H9 (cell line): Measurements from ENCODE around the gene ZNF212. TPM values are rescaled to one million over a fixed set of nuclear protein-coding genes. Genes with fewer than 3 reads are reported as not detected.

Experiments used
- DNase-seq: peaks from one replicate; pipeline ENCODE4 v3.0.0-alpha.2; 2017
- H2AFZ ChIP-seq: one replicate; pipeline ENCODE4 v1.6.1; 2013; ENCODE audit warnings: mild to moderate bottlenecking, low read length, control low read depth, moderate library complexity
- H2AK5ac ChIP-seq: 2 replicates; pipeline ENCODE4 v1.6.1; 2013; ENCODE audit warnings: low read length, control low read depth, mixed read lengths; ENCODE audit not compliant: insufficient read length
- H2BK120ac ChIP-seq: one replicate; pipeline ENCODE4 v1.6.1; 2013; ENCODE audit warnings: low read depth, mild to moderate bottlenecking, low read length, control low read depth, inconsistent platforms; ENCODE audit not compliant: poor library complexity, severe bottlenecking
- H2BK12ac ChIP-seq: 2 replicates; pipeline ENCODE4 v1.6.1; 2013; ENCODE audit warnings: low read length, control low read depth, mixed read lengths, low read depth; ENCODE audit not compliant: insufficient read length
- H2BK15ac ChIP-seq: 2 replicates; pipeline ENCODE4 v1.6.1; 2013; ENCODE audit warnings: low read depth, low read length, control low read depth
- H2BK20ac ChIP-seq: one replicate; pipeline ENCODE4 v1.6.1; 2013; ENCODE audit warnings: low read depth, mild to moderate bottlenecking, low read length, control low read depth, inconsistent platforms; ENCODE audit not compliant: poor library complexity, severe bottlenecking
- H2BK5ac ChIP-seq: 2 replicates; pipeline ENCODE4 v1.6.1; 2013; ENCODE audit warnings: low read length, control low read depth, mixed read lengths; ENCODE audit not compliant: insufficient read length
- H3K14ac ChIP-seq: 2 replicates; pipeline ENCODE4 v1.6.1; 2013; ENCODE audit warnings: low read length, control low read depth; ENCODE audit not compliant: insufficient read depth
- H3K18ac ChIP-seq: 2 replicates; pipeline ENCODE4 v1.6.1; 2013; ENCODE audit warnings: low read depth, mild to moderate bottlenecking, mixed read lengths, low read length, control low read depth; ENCODE audit not compliant: insufficient read length
- H3K23ac ChIP-seq: 2 replicates; pipeline ENCODE4 v1.6.1; 2013; ENCODE audit warnings: low read length, control low read depth, mixed read lengths, low read depth; ENCODE audit not compliant: insufficient read length
- H3K23me2 ChIP-seq: 2 replicates; pipeline ENCODE4 v1.6.1; 2013; ENCODE audit warnings: low read depth, mild to moderate bottlenecking, mixed read lengths, low read length, control low read depth; ENCODE audit not compliant: insufficient read length, poor library complexity, severe bottlenecking
- H3K27ac ChIP-seq: 2 replicates; pipeline ENCODE4 v1.5.1; 2013; ENCODE audit warnings: low read length, control low read depth, mixed read lengths, low read depth; ENCODE audit not compliant: insufficient read length
- H3K27me3 ChIP-seq: 2 replicates; pipeline ENCODE4 v1.6.1; 2013; ENCODE audit warnings: low read length, control low read depth, inconsistent platforms; ENCODE audit not compliant: insufficient read depth
- H3K4ac ChIP-seq: 2 replicates; pipeline ENCODE4 v1.6.1; 2013; ENCODE audit warnings: low read depth, mild to moderate bottlenecking, control low read depth, inconsistent platforms, low read length, moderate library complexity
- H3K4me1 ChIP-seq: 2 replicates; pipeline ENCODE4 v1.6.1; 2013; ENCODE audit warnings: low read length, control low read depth, inconsistent platforms; ENCODE audit not compliant: insufficient read depth
- H3K4me2 ChIP-seq: 2 replicates; pipeline ENCODE4 v1.6.1; 2013; ENCODE audit warnings: low read length, control low read depth, mixed read lengths; ENCODE audit not compliant: insufficient read length, insufficient read depth
- H3K56ac ChIP-seq: 2 replicates; pipeline ENCODE4 v1.6.1; 2013; ENCODE audit warnings: low read depth, mild to moderate bottlenecking, mixed read lengths, low read length, control low read depth; ENCODE audit not compliant: insufficient read length
- H3K79me1 ChIP-seq: 2 replicates; pipeline ENCODE4 v1.6.1; 2013; ENCODE audit warnings: low read depth, mild to moderate bottlenecking, moderate library complexity, low read length, control low read depth, inconsistent platforms; ENCODE audit not compliant: insufficient read depth, poor library complexity, severe bottlenecking
- H3K79me2 ChIP-seq: 2 replicates; pipeline ENCODE4 v1.6.1; 2013; ENCODE audit warnings: low read length, control low read depth, inconsistent platforms; ENCODE audit not compliant: insufficient read depth
- H3K9ac ChIP-seq: 2 replicates; pipeline ENCODE4 v1.6.1; 2013; ENCODE audit warnings: low read length, control low read depth, mixed read lengths; ENCODE audit not compliant: insufficient read length; ENCODE audit errors: extremely low read depth
- H3K9me3 ChIP-seq: one replicate; pipeline ENCODE4 v1.6.1; 2013; ENCODE audit warnings: low read depth, low read length, inconsistent platforms; ENCODE audit not compliant: control insufficient read depth
- H3T11ph ChIP-seq: one replicate; pipeline ENCODE4 v1.6.1; 2013; ENCODE audit warnings: mild to moderate bottlenecking, low read length, control low read depth, inconsistent platforms
- H4K20me1 ChIP-seq: one replicate; pipeline ENCODE4 v1.6.1; 2013; ENCODE audit not compliant: control insufficient read depth, insufficient read length, insufficient read depth
- H4K5ac ChIP-seq: 2 replicates; pipeline ENCODE4 v1.6.1; 2013; ENCODE audit warnings: low read depth, mild to moderate bottlenecking, mixed read lengths, low read length, control low read depth; ENCODE audit not compliant: insufficient read length
- H4K8ac ChIP-seq: replicated peaks from 2 replicates; pipeline ENCODE4 v1.6.1; 2013; ENCODE audit warnings: low read length, control low read depth, mixed read lengths, low read depth; ENCODE audit not compliant: insufficient read length
- H4K91ac ChIP-seq: 2 replicates; pipeline ENCODE4 v1.6.1; 2013; ENCODE audit warnings: low read depth, mild to moderate bottlenecking, moderate library complexity, mixed read lengths, low read length, control low read depth; ENCODE audit not compliant: insufficient read length
- H3K27ac Mint-ChIP-seq, 3 experiments: 2 replicates in 2 of 3; 3 replicates in 1 of 3; pipeline ENCODE4 v1.8.0; 2020 to 2021; ENCODE audit warnings: mixed read lengths in 3 of 3, mild to moderate bottlenecking in 1 of 3, moderate library complexity in 1 of 3
- H3K27me3 Mint-ChIP-seq: 2 replicates; pipeline ENCODE4 v1.8.0; 2021; ENCODE audit warnings: low read depth, mild to moderate bottlenecking, moderate library complexity, mixed read lengths
- H3K36me3 Mint-ChIP-seq, 3 experiments: 2 replicates in 2 of 3; 3 replicates in 1 of 3; pipeline ENCODE4 v1.8.0; 2020 to 2021; ENCODE audit warnings: low read depth in 3 of 3, mixed read lengths in 3 of 3; ENCODE audit not compliant: insufficient read depth in 1 of 3
- H3K4me1 Mint-ChIP-seq, 2 experiments: 2 replicates each; pipeline ENCODE4 v1.8.0; 2020; ENCODE audit warnings: mixed read lengths in 2 of 2
- H3K4me3 Mint-ChIP-seq, 2 experiments: 2 replicates in 1 of 2; 3 replicates in 1 of 2; pipeline ENCODE4 v1.8.0; 2020 to 2021; ENCODE audit warnings: mild to moderate bottlenecking in 2 of 2, mixed read lengths in 2 of 2, moderate library complexity in 1 of 2
- H3K9me3 Mint-ChIP-seq, 2 experiments: 2 replicates in 1 of 2; 3 replicates in 1 of 2; pipeline ENCODE4 v1.8.0; 2020; ENCODE audit warnings: mild to moderate bottlenecking in 2 of 2, mixed read lengths in 2 of 2, moderate library complexity in 1 of 2
- CTCF ChIP-seq: fragments of 200-600 bp; sonication (generic); conservative IDR thresholded peaks from 3 replicates; pipeline ENCODE4 v1.8.0; 2021; ENCODE audit warnings: antibody characterized with exemption, mild to moderate bottlenecking
- WGBS: extraction: QIAGEN DNeasy Blood & Tissue Kit; methylation state at CpG from one replicate; pipeline ENCODE4 v1.1.7; 2013; ENCODE audit warnings: missing lambda C conversion rate, low lambda C conversion rate, mixed read lengths; ENCODE audit not compliant: insufficient read length; ENCODE audit errors: extremely low coverage; 5-methylcytosine and 5-hydroxymethylcytosine counted together
- total RNA-seq: library from RNA; stranded (reverse); gene quantifications from 2 replicates; pipeline ENCODE4 v1.2.1, GENCODE V29; 2021

Gene ZNF212
- total RNA-seq, 1 experiment from 2014 or later: 21.1 TPM

DNA sequence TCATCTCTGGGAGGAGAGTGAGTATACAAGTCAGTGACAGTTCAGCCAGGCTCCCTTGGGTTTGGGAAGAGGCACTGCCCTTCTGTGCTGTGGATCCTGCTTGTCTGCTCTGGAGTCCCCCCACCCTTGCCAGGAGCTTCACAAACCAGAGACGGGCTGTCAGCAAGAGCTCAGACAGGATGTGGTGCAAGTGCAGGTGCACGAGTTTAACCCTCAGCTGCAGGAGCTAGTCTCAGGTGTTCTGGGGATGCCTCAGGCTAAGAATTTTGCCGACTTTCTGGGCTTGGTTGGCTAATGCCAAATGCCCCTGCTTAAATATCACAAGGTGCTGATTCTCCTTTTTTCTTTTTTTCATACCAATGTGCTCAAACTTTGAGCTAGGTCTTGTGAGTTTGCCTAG is 44.9 kb downstream of the ZNF212 start:
- Histone ChIP-seq H3K56ac (no peak overlapping the region), H3K9ac (no peak overlapping the region), H3K18ac (no peak overlapping the region), H3K4me1 (no peaks in the 10 kb centered on the region; the same call in 1 of the 2 replicates), H2BK20ac (no peak overlapping the region), H2BK5ac (no peak overlapping the region), H3K27ac (no peak overlapping the region), H3K79me2 (no peaks in the 10 kb centered on the region), H2BK12ac (no peak overlapping the region), H4K91ac (no peak overlapping the region), H2AFZ (no peak overlapping the region), H2AK5ac (no peak overlapping the region), H2BK120ac (no peak overlapping the region), H3K4me2 (peak overlapping the region; percentile 50), H3K14ac (no peak overlapping the region), H3K4ac (no peak overlapping the region), H4K20me1 (no peaks in the 10 kb centered on the region), H3K9me3 (no peaks in the 10 kb centered on the region), H3K27me3 (no peaks in the 10 kb centered on the region), H4K8ac (no peak overlapping the region), H4K5ac (no peak overlapping the region), H2BK15ac (no peak overlapping the region), H3T11ph (no peak overlapping the region), H3K79me1 (no peaks in the 10 kb centered on the region), H3K23ac (no peak overlapping the region), H3K23me2 (peaks cover 10% of the 10 kb centered on the region)
- H3K4me1 Mint-ChIP-seq: peaks cover 14 to 23% of the 10 kb centered on the region in 2 experiments
- no CpG with 5 or more reads among the region's 3 CpGs for WGBS
- H3K4me3 Mint-ChIP-seq: peak overlapping the region; percentile 82 to 90
- peaks cover 4 to 17% (median 17%) of the 10 kb centered on the region in 3 experiments; a peak in 6 of 7 replicates for H3K36me3 Mint-ChIP-seq
- peaks cover 14% of the 10 kb centered on the region for H3K27me3 Mint-ChIP-seq
- no peaks in the 10 kb centered on the region; a peak in 1 of 5 replicates for H3K9me3 Mint-ChIP-seq
- no peak for TF ChIP-seq CTCF
- no peak for DNase-seq
- no peak overlapping the region for H3K27ac Mint-ChIP-seq
